Trophoblast cell (in vitro differentiated cells and primary cell): Measurements from ENCODE around the gene UGT1A4.
"Not testable (repeated sequence)": the region's sequence is repeated elsewhere in the genome, so short reads cannot be mapped to it uniquely, and the experiment has no call there.

ENCODE experiments used
- DNase-seq, 2 donors: peaks; one replicate each; pipeline ENCODE4 v3.0.0-alpha.2; 2016
- H2AFZ ChIP-seq: 2 replicates; pipeline ENCODE4 v1.6.1; 2013; ENCODE audit warnings: low read length, moderate library complexity, mild to moderate bottlenecking; ENCODE audit not compliant: insufficient read depth, poor library complexity
- H2AK5ac ChIP-seq: 2 replicates; pipeline ENCODE4 v1.6.1; 2013; ENCODE audit warnings: mild to moderate bottlenecking, low read length
- H2BK120ac ChIP-seq: 2 replicates; pipeline ENCODE4 v1.6.1; 2013; ENCODE audit warnings: low read length, mild to moderate bottlenecking, moderate library complexity; ENCODE audit not compliant: insufficient read depth, poor library complexity
- H2BK12ac ChIP-seq: 2 replicates; pipeline ENCODE4 v1.6.1; 2013; ENCODE audit warnings: mild to moderate bottlenecking, low read length, moderate library complexity
- H2BK5ac ChIP-seq: 2 replicates; pipeline ENCODE4 v1.6.1; 2013; ENCODE audit warnings: low read length, low read depth, moderate library complexity, mild to moderate bottlenecking; ENCODE audit not compliant: poor library complexity
- H3K14ac ChIP-seq: 2 replicates; pipeline ENCODE4 v1.6.1; 2013; ENCODE audit warnings: mild to moderate bottlenecking, low read length
- H3K18ac ChIP-seq: 2 replicates; pipeline ENCODE4 v1.6.1; 2013; ENCODE audit warnings: mild to moderate bottlenecking, low read length
- H3K23ac ChIP-seq: 2 replicates; pipeline ENCODE4 v1.6.1; 2013; ENCODE audit warnings: low read length
- H3K27ac ChIP-seq: 2 replicates; pipeline ENCODE4 v1.5.1; 2013; ENCODE audit warnings: low read depth, mild to moderate bottlenecking, inconsistent platforms, low read length, moderate library complexity
- H3K27me3 ChIP-seq: 2 replicates; pipeline ENCODE4 v1.6.1; 2013; ENCODE audit warnings: inconsistent platforms, mild to moderate bottlenecking, low read length, moderate library complexity; ENCODE audit not compliant: insufficient read depth
- H3K36me3 ChIP-seq, 2 experiments: 1 replicate in 1 of 2; 2 replicates in 1 of 2; pipeline ENCODE4 v1.6.1; 2013; ENCODE audit warnings: low read length in 2 of 2, mild to moderate bottlenecking in 2 of 2, moderate library complexity in 1 of 2; ENCODE audit not compliant: insufficient read depth in 2 of 2, control insufficient read depth in 1 of 2
- H3K4ac ChIP-seq: 2 replicates; pipeline ENCODE4 v1.6.1; 2013; ENCODE audit warnings: low read depth, mild to moderate bottlenecking, low read length, moderate library complexity
- H3K4me1 ChIP-seq, 2 experiments: 1 replicate in 1 of 2; 2 replicates in 1 of 2; pipeline ENCODE4 v1.6.1; 2013; ENCODE audit warnings: low read length in 2 of 2, mild to moderate bottlenecking in 2 of 2, moderate library complexity in 1 of 2; ENCODE audit not compliant: insufficient read depth in 2 of 2, control insufficient read depth in 1 of 2
- H3K4me2 ChIP-seq: 2 replicates; pipeline ENCODE4 v1.6.1; 2013; ENCODE audit warnings: inconsistent platforms, mild to moderate bottlenecking, low read length, moderate library complexity
- H3K4me3 ChIP-seq: 2 replicates; pipeline ENCODE4 v1.5.1; 2013; ENCODE audit warnings: mild to moderate bottlenecking, low read depth, low read length, inconsistent platforms
- H3K79me1 ChIP-seq: one replicate; pipeline ENCODE4 v1.6.1; 2013; ENCODE audit warnings: low read length
- H3K79me2 ChIP-seq: 2 replicates; pipeline ENCODE4 v1.6.1; 2013; ENCODE audit warnings: low read length, mild to moderate bottlenecking; ENCODE audit not compliant: control insufficient read depth, insufficient read depth, poor library complexity
- H3K9ac ChIP-seq: 2 replicates; pipeline ENCODE4 v1.6.1; 2013; ENCODE audit warnings: mild to moderate bottlenecking, low read length
- H3K9me3 ChIP-seq: 2 replicates; pipeline ENCODE4 v1.6.1; 2013; ENCODE audit warnings: low read depth, mild to moderate bottlenecking, control low read depth, inconsistent platforms, low read length; ENCODE audit not compliant: insufficient read depth
- H4K12ac ChIP-seq: 2 replicates; pipeline ENCODE4 v1.6.1; 2013; ENCODE audit warnings: low read depth, mild to moderate bottlenecking, low read length, moderate library complexity
- H4K8ac ChIP-seq: 2 replicates; pipeline ENCODE4 v1.6.1; 2013; ENCODE audit warnings: low read depth, mild to moderate bottlenecking, low read length, moderate library complexity
- H4K91ac ChIP-seq: one replicate; pipeline ENCODE4 v1.6.1; 2013; ENCODE audit warnings: low read depth, mild to moderate bottlenecking, low read length, moderate library complexity
- WGBS: extraction: QIAGEN DNeasy Blood & Tissue Kit; methylation state at CpG from one replicate; pipeline ENCODE4 v1.1.7; 2013; ENCODE audit warnings: missing lambda C conversion rate; ENCODE audit not compliant: insufficient read length, insufficient coverage; ENCODE audit errors: extremely low coverage; 5-methylcytosine and 5-hydroxymethylcytosine counted together

Gene UGT1A4

DNA sequence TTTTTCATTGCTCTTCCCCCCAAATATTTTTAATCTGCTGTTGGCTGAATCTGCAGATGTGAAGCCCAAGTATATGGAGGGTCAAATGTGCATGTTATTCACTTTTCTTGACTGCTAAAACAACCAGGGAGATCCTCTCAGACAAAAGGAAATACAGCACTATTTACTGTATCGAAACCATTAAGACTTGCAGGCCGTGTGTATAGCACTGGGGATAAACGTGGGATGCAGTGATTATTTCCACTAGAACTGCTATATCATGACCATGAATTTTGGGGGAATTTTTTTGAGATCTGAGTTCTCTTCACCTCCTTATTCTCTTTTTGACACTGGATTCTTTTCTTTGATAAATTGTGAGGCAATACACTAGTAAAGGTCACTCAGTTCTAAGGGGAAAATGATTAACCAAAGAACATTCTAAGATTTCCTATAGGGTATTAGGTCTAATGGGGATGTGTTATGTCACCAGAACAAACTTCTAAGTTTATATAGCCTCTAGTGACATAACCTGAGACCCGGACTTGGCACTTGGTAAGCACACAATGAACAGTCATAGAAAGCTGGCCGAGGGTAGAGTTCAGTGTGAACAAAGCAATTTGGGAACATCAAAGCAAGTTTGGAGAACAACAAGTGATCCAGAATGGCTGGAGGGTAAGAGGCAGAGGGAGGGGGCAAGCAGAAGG lies 26.7 kb downstream of the UGT1A4 start:
- H3K4ac ChIP-seq: no peak overlapping the region
- H3K79me2 ChIP-seq: no peaks in the 10 kb centered on the region
- no peak overlapping the region for H4K91ac ChIP-seq
- DNase-seq: no peak
- H4K8ac ChIP-seq: no peak overlapping the region
- H2AFZ ChIP-seq: no peak overlapping the region
- no peak overlapping the region for H3K4me3 ChIP-seq
- no peak overlapping the region for H2BK5ac ChIP-seq
- H3K27me3 ChIP-seq: no peaks in the 10 kb centered on the region
- no peak overlapping the region for H2BK12ac ChIP-seq
- no peaks in the 10 kb centered on the region for H3K36me3 ChIP-seq
- no peak overlapping the region for H4K12ac ChIP-seq
- H3K14ac ChIP-seq: no peak overlapping the region
- H3K27ac ChIP-seq: no peak overlapping the region
- peaks cover 10% of the 10 kb centered on the region for H3K9me3 ChIP-seq
- no peak overlapping the region for H2BK120ac ChIP-seq
- no peak overlapping the region for H3K4me2 ChIP-seq
- H3K18ac ChIP-seq: no peak overlapping the region
- no peak overlapping the region for H2AK5ac ChIP-seq
- WGBS: no CpG with 5 or more reads among the region's 5 CpGs
- H3K9ac ChIP-seq: no peak overlapping the region
- H3K23ac ChIP-seq: no peak overlapping the region
- H3K79me1 ChIP-seq: no peaks in the 10 kb centered on the region
- H3K4me1 ChIP-seq: no peaks in the 10 kb centered on the region

DNA sequence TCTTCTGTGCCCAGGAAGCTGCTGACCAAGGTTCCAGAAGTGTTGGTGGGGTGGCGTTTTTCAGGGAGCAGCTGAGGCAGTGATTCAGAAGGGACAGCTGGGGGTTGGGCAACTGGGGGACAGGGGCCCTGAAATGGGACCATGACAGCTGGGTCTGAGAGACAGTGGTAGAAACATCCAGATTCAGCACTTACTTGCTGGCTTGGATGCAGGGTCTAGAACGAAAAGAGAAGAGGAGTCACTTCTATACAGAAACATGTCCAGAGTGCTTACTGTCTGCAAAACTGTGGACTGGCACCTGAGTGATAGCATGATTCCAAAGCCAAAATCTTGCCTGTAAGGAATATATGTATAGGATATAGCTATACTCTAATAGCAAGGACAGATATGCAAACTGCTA lies 27.3 kb downstream of the UGT1A4 start:
- WGBS: no CpG with 5 or more reads among the region's 2 CpGs
- not testable (repeated sequence) for H3K79me2 ChIP-seq, H3K4me1 ChIP-seq, H3K23ac ChIP-seq, H3K18ac ChIP-seq, H3K4me3 ChIP-seq, H2BK12ac ChIP-seq, DNase-seq, H3K4me2 ChIP-seq, H4K12ac ChIP-seq, H4K8ac ChIP-seq, H3K27ac ChIP-seq, H3K4ac ChIP-seq, H3K9ac ChIP-seq, H2AK5ac ChIP-seq, H3K79me1 ChIP-seq, H2AFZ ChIP-seq, H3K36me3 ChIP-seq, H4K91ac ChIP-seq, H3K14ac ChIP-seq, H3K27me3 ChIP-seq, H2BK5ac ChIP-seq, H2BK120ac ChIP-seq
- H3K9me3 ChIP-seq: peaks cover 14% of the 10 kb centered on the region

DNA sequence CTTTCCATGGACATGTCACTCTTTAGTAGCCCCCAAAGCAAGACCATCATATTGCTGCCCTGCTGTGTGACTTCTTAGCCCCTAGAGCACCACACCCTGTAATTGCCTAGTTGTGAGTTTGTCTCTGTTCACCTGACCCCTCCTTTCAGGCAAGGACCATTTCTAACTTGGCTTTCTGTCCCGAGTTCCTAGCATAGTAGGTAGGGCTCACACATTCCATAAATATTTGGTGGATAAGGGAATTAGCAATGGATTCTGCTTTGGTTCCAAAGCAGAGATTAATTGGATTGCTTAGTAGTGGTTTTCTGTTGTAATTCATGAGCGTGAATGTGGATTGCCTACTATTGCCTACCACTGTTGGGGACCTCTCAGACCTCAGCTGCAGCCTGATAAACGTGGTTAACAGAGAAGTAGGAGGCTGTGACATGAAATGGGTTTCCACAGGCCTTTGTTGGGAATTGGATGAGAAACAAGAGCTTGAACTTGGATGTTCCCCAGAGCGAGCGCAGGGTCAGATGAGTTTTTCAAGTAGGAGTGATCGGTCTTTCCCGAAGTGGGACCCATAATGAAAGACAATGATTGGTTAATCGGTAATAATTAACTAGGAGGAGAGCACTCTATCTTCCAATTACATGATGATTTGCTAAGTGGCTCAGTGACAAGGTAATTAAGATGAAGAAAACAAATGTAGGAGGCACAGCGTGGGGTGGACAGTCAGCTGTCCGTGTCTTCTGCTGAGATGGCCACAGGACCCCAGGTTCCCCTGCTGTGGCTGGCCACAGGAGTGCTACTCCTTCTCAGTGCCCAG lies 28.1 kb downstream of the UGT1A4 start:
- H3K27me3 ChIP-seq: no peaks in the 10 kb centered on the region
- no peak for DNase-seq
- no peak overlapping the region for H4K8ac ChIP-seq
- H3K36me3 ChIP-seq: no peaks in the 10 kb centered on the region
- no peak overlapping the region for H2BK12ac ChIP-seq
- no peak overlapping the region for H4K12ac ChIP-seq
- H3K79me2 ChIP-seq: no peaks in the 10 kb centered on the region
- H3K4me1 ChIP-seq: no peaks in the 10 kb centered on the region
- H2BK120ac ChIP-seq: no peak overlapping the region
- H3K18ac ChIP-seq: no peak overlapping the region
- no peak overlapping the region for H3K4ac ChIP-seq
- H2BK5ac ChIP-seq: no peak overlapping the region
- no peak overlapping the region for H3K27ac ChIP-seq
- no peak overlapping the region for H3K4me3 ChIP-seq
- no peak overlapping the region for H3K9ac ChIP-seq
- H2AFZ ChIP-seq: no peak overlapping the region
- H3K79me1 ChIP-seq: no peaks in the 10 kb centered on the region
- no peak overlapping the region for H4K91ac ChIP-seq
- H3K4me2 ChIP-seq: no peak overlapping the region
- peaks cover 15% of the 10 kb centered on the region for H3K9me3 ChIP-seq
- no CpG with 5 or more reads among the region's 10 CpGs for WGBS
- no peak overlapping the region for H2AK5ac ChIP-seq
- no peak overlapping the region for H3K14ac ChIP-seq
- no peak overlapping the region for H3K23ac ChIP-seq

DNA sequence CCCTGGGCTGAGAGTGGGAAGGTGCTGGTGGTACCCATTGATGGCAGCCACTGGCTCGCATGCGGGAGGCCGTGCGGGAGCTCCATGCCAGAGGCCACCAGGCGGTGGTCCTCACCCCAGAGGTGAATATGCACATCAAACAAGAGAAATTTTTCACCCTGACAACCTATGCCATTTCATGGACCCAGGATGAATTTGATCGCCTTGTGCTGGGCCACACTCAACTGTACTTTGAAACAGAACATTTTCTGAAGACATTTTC lies 28.7 kb downstream of the UGT1A4 start:
- Histone ChIP-seq H4K91ac (no peak overlapping the region), H4K12ac (no peak overlapping the region), H3K9me3 (peaks cover 17% of the 10 kb centered on the region), H3K79me2 (no peaks in the 10 kb centered on the region), H3K14ac (no peak overlapping the region), H3K27ac (no peak overlapping the region), H2AFZ (no peak overlapping the region), H4K8ac (no peak overlapping the region), H3K79me1 (no peaks in the 10 kb centered on the region), H3K23ac (no peak overlapping the region), H3K27me3 (no peaks in the 10 kb centered on the region), H2BK5ac (no peak overlapping the region), H2BK12ac (no peak overlapping the region), H3K9ac (no peak overlapping the region), H3K36me3 (no peaks in the 10 kb centered on the region), H3K4me3 (no peak overlapping the region), H3K4me2 (no peak overlapping the region), H2BK120ac (no peak overlapping the region), H2AK5ac (no peak overlapping the region), H3K4ac (no peak overlapping the region), H3K4me1 (no peaks in the 10 kb centered on the region), H3K18ac (no peak overlapping the region)
- WGBS: no CpG with 5 or more reads among the region's 6 CpGs
- DNase-seq: no peak
